Measurements from ENCODE around the gene IWS1. TPM values are rescaled to one million over a fixed set of nuclear protein-coding genes. Genes with fewer than 3 reads are reported as not detected.

Gene IWS1
- total and polyA plus RNA-seq, 9 of the 15 experiments (the other 6 are each of a cell fraction or from before 2014, with no cell fraction given) = 20.8 to 67.2 (median 46.6) TPM

GRCh38 chr2:127526132-127527000 is at the start of gene IWS1 (continued):
- TF ChIP-seq SAP30 (IDR thresholded peaks at IDR 0.05; ENCODE audit: borderline replicate concordance, insufficient read depth, low read depth, low read length, poor library complexity, severe bottlenecking) (peak; percentile 63), ZNF778 (CRISPR knock-in tag; IDR thresholded peaks at IDR 0.05) (no peak), TSC22D4 (tag; IDR thresholded peaks at IDR 0.05) (no peak), ZFPM2 (CRISPR knock-in tag; IDR thresholded peaks at IDR 0.05) (no peak), ZNF274 (IDR thresholded peaks at IDR 0.05; ENCODE audit: borderline replicate concordance, low read depth, low read length) (no peak), SIN3A (IDR thresholded peaks at IDR 0.05; ENCODE audit: borderline replicate concordance in 2 of 2, control insufficient read depth in 1 of 2, low read depth in 2 of 2, low read length in 2 of 2) (0 out of 4 replicates have a peak, but pooled peaks have one; percentile 45 to 56), SIN3B (IDR thresholded peaks at IDR 0.05; ENCODE audit: low read depth) (peak; percentile 65), CREBBP (IDR thresholded peaks at IDR 0.05; ENCODE audit: low read depth, low read length) (no peak), POLR3G (IDR thresholded peaks at IDR 0.05; ENCODE audit: extremely low read depth, insufficient read length, insufficient replicate concordance) (no peak), PHF20 (IDR thresholded peaks at IDR 0.05; ENCODE audit: partially characterized antibody) (peak; percentile 59), RBM15 (IDR thresholded peaks at IDR 0.05; ENCODE audit: insufficient read depth, low read length) (no peak), MITF (IDR thresholded peaks at IDR 0.05) (no peak), SPI1 (IDR thresholded peaks at IDR 0.05; ENCODE audit: borderline replicate concordance, low read depth, low read length) (0 out of 2 replicates have a peak, but pooled peaks have one; percentile 28), KLF13 (tag; IDR thresholded peaks at IDR 0.05; ENCODE audit: borderline replicate concordance, low read depth) (peak; percentile 38; the same call in 1 of the 2 replicates), ZNF445 (CRISPR knock-in tag; IDR thresholded peaks at IDR 0.05; ENCODE audit: low read depth) (no peak), NEUROD1 (IDR thresholded peaks at IDR 0.05; ENCODE audit: borderline replicate concordance, low read depth, low read length, partially characterized antibody) (no peak), DMBX1 (CRISPR knock-in tag; IDR thresholded peaks at IDR 0.05; ENCODE audit: borderline replicate concordance) (no peak; the same call in 1 of the 2 replicates)
- TF ChIP-seq, protein P1, sequence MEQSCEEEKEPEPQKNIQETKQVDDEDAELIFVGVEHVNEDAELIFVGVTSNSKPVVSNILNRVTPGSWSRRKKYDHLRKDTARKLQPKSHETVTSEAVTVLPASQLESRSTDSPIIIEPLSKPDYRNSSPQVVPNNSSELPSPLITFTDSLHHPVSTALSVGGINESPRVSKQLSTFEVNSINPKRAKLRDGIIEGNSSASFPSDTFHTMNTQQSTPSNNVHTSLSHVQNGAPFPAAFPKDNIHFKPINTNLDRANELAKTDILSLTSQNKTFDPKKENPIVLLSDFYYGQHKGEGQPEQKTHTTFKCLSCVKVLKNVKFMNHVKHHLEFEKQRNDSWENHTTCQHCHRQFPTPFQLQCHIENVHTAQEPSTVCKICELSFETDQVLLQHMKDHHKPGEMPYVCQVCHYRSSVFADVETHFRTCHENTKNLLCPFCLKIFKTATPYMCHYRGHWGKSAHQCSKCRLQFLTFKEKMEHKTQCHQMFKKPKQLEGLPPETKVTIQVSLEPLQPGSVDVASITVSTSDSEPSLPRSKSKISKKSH (CRISPR knock-in tag; IDR thresholded peaks at IDR 0.05) = no peak
- TF ChIP-seq, protein P2, sequence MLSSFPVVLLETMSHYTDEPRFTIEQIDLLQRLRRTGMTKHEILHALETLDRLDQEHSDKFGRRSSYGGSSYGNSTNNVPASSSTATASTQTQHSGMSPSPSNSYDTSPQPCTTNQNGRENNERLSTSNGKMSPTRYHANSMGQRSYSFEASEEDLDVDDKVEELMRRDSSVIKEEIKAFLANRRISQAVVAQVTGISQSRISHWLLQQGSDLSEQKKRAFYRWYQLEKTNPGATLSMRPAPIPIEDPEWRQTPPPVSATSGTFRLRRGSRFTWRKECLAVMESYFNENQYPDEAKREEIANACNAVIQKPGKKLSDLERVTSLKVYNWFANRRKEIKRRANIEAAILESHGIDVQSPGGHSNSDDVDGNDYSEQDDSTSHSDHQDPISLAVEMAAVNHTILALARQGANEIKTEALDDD (IDR thresholded peaks at IDR 0.05) = no peak
